ENCODE results near the gene HS6ST3.

HS6ST3 gene

GRCh38 chr13:96661612-96662011 is 571.7 kb downstream of the HS6ST3 start:
- DNase-seq (ENCODE audit: low spot score): no peak

- DNase-seq (ENCODE audit: low spot score): no peak
These were observed 572.1 kb downstream of the HS6ST3 start for GRCh38 chr13:96662036-96662435.

DNA sequence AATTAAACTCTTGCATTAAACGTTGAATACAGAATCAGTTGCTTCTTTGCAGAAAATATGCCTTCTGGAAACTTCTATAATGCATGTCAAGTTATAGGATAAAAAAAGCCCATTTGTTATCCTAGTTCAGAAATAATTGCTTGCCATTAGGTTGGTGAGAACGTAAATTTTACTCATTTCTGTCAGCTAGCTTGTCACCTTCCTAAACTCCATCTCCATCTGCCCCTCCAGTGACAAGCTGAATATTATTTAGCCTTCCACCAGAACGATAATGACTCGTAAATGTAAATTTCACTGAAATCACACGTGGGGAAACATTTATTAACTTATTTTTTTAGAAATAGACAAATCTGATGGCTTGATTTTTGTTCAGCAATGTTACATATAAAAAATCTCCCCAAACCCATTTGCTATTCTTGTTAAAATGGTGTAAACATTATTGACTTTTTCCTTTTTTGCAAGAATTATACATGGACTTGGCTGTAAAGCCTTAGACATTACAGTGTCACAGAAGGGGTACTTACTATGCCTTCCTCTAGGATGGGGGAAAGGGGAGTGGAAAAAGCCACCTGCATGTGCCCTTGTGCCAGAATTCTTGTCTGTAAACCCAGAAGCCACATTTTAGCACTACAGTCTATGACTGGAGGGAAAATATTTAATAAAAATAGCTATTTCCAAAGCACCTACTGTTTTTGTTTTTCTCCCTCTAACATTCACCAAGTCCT is 577.5 kb downstream of the HS6ST3 start:
- DNase-seq (ENCODE audit: low spot score): no peak

DNA sequence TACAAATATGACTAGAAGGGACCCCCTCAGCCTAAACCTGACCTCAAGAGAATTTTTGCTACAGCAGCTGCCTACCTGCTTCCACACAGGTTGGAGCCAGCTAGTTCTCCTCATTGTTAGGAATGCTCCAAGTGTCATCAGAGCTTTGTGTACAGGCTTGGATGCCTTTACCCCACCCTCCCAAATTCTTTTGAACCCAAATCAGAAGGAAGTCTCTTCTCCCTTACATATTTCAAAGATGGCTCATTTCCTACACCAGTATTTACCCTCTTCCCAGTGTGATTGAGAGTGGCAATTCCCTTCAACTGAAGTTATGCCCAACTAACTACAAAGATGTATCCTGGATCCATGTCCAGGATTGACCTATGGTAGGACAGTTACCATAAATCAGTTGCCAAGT is 581.2 kb downstream of the HS6ST3 start:
- DNase-seq (ENCODE audit: low spot score): no peak

DNA sequence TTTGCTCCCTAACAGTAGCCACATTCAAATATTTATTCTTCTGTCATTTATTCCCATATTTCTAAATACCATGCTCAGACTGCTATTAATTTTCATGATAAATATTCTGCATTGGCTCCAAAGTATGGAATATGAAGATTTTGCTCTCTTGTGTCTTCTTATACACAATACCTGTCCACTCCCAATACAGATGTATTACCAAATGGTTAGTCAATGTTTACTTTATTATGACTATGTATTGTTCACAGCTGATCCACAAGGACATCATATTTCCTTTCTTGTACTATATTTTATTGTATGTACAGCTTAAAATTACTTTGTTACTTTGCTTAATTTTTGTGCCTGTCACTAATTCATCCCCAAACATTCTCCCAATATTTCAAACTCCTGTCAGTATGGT is 582.1 kb downstream of the HS6ST3 start:
- DNase-seq (ENCODE audit: low spot score): no peak

GRCh38 chr13:96673825-96674224 is 583.9 kb downstream of the HS6ST3 start:
- no peak for DNase-seq (ENCODE audit: low spot score)

- DNase-seq (ENCODE audit: low spot score): no peak
These were observed 587.1 kb downstream of the HS6ST3 start for GRCh38 chr13:96677029-96677428.

- DNase-seq (ENCODE audit: low spot score): no peak
These were observed 588.9 kb downstream of the HS6ST3 start for GRCh38 chr13:96678801-96679200.

GRCh38 chr13:96680898-96681297 is 591.0 kb downstream of the HS6ST3 start:
- DNase-seq (ENCODE audit: low spot score): no peak

GRCh38 chr13:96681766-96682165 is 591.9 kb downstream of the HS6ST3 start:
- no peak for DNase-seq (ENCODE audit: low spot score)

GRCh38 chr13:96684469-96684868 is 594.6 kb downstream of the HS6ST3 start:
- DNase-seq (ENCODE audit: low spot score): no peak

DNA sequence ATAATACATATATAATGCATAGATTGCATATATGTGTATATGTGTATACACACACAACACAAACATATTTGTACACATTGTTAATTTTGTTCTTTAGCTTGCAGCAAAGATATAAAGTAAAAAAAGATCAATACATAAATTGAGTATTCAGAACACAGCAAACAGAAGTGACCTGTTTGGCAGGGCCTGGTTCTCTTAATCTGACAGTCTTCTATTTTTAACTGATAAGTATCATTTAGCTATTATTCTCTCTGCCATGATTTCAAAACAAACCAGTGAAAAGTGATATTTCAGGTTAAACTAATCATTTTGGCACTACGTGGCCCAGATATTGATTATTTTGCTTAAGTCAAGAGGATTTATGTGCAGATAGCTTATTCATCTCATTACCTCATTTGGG is 595.0 kb downstream of the HS6ST3 start:
- DNase-seq (ENCODE audit: low spot score): no peak

DNA sequence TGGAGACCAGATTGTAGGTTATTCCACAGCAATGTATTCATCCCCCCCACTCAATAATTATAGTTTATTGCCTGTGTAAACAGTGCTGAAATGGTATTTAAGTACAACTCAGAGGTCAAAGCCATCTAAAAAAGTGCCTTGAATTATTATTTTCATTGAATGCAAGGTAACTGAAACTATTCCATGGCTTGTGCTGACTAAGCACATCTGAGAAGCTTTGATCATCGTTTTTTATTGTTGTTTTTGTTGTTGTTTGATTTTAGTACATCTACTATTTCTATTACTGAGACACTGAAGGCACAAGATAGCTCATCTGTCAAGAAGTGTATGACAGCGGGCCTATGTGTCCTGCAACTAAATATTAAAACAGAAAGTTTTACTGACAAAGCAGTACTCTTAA is 596.4 kb downstream of the HS6ST3 start:
- DNase-seq (ENCODE audit: low spot score): no peak

GRCh38 chr13:96687191-96687590 is 597.3 kb downstream of the HS6ST3 start:
- DNase-seq (ENCODE audit: low spot score): no peak

DNA sequence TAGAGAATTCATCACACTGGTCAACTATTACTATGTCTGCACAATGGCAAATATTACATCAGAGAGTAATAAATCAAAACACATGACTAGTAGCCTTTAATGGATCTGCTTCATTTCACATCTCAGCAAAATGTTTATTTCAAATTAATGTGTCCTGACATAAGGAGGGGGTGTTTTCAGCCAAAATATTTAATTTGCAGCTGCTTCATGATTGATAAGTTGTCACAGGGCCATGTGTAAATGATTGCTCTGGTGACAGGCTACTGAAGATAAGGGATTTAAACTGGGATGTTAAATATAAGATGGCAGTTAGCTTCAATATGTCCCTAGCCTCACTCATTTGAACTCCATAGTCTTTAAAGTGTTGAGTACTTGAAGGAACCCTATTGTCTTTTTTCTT is 601.1 kb downstream of the HS6ST3 start:
- no peak for DNase-seq (ENCODE audit: low spot score)

GRCh38 chr13:96696389-96696900 is 606.5 kb downstream of the HS6ST3 start:
- DNase-seq (ENCODE audit: low spot score): no peak

DNA sequence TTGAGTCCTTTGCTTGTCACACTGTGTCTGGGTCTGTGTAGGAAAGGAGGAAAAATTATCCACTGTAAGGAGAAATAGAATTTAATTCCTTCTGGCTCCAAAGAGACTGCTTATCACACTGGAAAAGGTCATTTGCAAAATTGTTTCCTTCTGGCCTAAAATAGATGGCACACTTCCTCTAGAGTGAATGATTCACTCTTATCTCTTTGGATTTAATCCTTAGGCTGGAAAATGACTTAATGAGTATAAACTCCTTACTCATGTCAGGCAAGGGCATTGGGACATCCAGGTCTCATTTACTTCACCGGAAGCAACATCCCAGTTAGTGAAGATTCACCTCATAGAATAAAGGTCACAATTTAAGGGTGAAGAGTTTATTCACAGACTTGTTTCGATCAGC is 610.8 kb downstream of the HS6ST3 start:
- DNase-seq (ENCODE audit: low spot score): no peak

GRCh38 chr13:96707146-96707545 is 617.2 kb downstream of the HS6ST3 start:
- no peak for DNase-seq (ENCODE audit: low spot score)

GRCh38 chr13:96710166-96710862 is 620.4 kb downstream of the HS6ST3 start:
- no peak for DNase-seq (ENCODE audit: low spot score)

GRCh38 chr13:96720446-96720845 is 630.5 kb downstream of the HS6ST3 start:
- no peak for DNase-seq (ENCODE audit: low spot score)

- DNase-seq (ENCODE audit: low spot score): no peak
These were observed 636.7 kb downstream of the HS6ST3 start for GRCh38 chr13:96726651-96727050.

- DNase-seq (ENCODE audit: low spot score): no peak
These were observed 638.6 kb downstream of the HS6ST3 start for GRCh38 chr13:96728463-96728862.

- DNase-seq (ENCODE audit: low spot score): no peak
These were observed 640.8 kb downstream of the HS6ST3 start for GRCh38 chr13:96730676-96731075.

DNA sequence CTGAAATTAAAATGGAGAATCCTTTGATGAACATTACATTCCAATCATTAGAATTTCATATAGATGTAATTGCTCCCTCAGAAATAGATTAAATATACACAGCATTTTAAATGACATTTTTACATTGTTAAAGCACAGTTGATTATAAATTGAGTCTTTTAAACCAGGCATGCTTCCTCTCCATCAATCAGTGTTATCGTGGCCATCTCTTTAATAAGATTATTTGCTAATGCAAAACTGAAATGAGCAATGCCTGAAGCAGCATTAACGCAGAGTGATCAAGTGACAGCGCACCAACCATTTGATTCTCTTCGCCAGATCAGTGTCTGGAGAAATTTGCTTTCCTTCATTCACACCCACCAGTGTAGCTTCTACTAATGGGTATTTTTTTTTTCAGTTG is 644.6 kb downstream of the HS6ST3 start:
- no peak for DNase-seq (ENCODE audit: low spot score)
